ENCODE measurements around the gene CMSS1.
"Not testable (repeated sequence)": the region's sequence is repeated elsewhere in the genome, so short reads cannot be mapped to it uniquely, and the experiment has no call there.

Gene CMSS1

DNA sequence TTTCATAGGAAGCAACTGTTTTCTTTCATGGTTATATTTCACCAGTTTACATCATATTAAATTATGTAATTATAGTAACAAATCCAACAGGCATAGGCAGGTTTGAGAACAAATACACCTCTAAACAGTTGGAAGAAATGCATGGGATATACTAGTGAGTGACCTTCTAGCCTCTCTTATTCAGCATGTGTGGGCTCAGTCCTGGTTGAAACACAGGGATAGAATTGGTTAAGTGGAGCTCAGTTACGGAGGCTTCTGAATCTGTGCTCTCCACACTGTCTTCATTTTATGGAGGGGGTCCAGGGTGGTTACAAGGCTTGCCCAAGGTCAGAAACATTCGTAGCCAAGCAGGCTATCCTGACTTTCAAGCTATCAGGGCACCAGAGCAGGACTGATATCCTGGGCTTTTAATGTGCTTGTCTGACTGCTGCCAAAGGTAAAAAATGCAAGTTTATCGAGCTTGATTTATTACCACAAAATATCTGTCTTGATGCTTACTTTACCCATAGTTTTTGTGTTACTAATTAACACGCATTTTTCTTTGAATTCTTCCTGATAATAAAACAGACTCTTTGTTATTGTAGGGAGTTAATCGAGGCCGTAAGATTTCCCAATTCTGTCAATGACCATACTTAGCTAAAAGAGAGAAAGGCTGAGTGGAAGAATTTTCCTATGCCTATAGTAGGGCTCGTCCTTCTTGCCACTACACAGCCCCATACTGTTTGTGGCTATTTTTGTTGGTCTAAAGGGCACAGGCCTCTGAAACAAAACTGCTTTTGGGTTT is 207.1 kb downstream of the CMSS1 start:
- no peak for DNase-seq (ENCODE audit: low spot score)

DNA sequence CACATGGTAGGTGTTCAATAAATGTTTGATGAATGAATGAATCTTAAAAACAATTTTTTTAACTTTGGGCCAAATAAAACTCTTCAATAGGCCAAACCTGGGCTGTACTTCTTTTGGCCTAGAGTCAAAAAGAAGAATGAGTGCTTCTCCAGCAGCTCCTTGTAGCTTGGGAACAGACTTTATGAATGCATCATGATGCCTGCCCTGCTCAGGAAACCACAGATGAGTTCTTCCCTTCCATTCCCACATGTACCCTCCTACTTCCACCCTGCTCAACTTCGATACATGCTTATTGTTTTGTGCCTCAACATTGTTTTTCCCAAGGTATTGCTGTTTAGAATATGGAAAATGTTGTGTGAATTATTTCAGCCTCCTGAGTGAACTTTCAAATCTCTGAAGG is 209.7 kb downstream of the CMSS1 start:
- DNase-seq (ENCODE audit: low spot score), result no peak

DNA sequence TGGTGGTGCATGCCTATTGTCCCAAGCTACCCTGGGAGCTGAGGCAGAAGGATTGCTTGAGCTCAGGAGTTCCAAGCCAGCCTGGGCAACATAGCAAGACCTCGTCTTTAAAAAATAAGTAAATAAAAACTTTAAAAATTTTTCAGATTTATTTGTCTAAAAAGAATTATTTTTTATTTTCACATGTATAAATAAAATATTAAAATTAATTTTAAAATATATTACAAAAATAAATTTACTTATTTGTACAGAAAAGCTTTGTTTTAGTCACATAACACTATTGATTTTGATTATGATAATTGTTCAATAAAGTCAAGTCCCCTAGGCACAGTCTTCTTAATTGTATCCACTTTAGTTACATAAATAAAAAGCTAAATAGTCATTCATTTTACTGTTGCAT is 211.4 kb downstream of the CMSS1 start:
- DNase-seq (ENCODE audit: low spot score), result no peak

DNA sequence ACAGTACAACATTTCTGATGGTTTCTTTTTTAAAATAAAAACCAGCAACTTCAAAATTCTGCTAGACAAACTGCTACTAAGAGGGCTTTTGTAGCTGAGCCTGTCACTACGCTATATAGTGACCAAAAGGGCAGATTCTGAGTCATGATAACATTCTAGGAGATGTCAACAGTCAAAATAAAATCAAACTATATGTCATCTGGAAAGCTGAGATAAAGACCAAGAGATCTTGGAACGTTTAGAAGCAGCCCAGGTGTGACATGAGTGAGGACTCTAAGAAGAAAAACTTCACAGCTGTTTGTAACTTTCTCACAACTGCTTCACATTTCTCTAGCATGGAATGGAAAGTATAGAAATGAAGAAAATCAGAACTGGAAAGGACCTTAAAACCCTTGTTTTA is 212.0 kb downstream of the CMSS1 start:
- no peak for DNase-seq (ENCODE audit: low spot score)

DNA sequence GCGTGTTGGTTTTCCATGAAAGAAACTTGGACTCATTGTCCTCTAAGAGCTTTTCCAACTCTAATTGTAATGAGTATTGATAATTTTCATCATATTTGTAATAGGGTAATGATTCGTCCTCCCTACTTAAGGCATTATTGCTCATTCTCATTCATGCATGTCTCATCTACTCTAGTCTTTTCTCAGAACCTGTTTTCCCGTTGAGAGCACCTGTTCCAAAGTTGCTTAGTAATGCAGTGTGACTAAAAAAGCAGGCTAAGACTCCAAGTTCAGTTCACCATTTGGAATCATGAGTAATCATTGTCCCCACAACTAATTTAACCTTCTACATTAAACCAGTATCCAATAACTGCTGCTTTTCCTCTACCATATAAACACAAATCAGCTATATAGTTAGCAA is 212.7 kb downstream of the CMSS1 start:
- no peak for DNase-seq (ENCODE audit: low spot score)

DNA sequence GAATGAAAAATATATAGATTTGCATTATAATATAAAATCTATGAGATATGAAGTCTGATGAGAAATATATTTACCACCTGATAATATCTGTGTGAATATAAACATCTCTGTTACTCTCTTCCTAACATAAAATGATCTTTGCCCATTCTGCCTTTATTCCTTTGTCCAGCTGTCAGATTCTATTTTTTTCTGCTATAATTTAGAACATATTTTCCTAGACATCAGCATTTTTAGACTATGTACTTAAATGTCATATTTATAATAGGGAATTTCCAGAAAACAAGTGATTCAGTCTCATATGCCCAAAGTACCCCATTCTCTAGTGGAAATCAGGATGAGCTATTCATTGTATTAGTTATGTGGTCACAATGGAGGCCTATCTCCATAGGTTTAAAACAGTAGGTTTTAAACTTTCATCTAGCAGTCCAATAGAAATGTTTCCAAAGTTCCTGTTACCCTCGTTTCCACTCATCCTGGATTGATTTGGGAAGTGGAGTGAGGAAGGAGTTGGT is 213.3 kb downstream of the CMSS1 start:
- DNase-seq (ENCODE audit: low spot score), result no peak

DNA sequence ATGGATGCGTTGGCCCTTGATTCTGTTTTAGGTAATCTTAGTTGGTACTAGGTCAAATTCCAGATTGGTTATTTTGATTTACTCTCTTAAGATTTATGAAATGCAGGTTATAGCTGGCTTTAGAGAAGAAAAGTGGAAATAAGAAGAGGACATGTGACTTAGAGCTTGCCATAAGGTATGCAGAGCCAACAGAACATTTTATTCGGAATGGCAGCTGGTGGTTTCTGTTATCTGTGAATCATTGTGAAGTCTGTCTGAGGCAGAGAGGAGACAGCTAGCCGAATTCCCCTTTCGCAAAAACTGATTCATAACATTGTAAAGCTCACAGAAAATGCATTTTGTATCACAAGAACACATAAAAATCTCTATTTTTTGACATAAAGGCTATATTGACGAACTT is 214.6 kb downstream of the CMSS1 start:
- no peak for DNase-seq (ENCODE audit: low spot score)

DNA sequence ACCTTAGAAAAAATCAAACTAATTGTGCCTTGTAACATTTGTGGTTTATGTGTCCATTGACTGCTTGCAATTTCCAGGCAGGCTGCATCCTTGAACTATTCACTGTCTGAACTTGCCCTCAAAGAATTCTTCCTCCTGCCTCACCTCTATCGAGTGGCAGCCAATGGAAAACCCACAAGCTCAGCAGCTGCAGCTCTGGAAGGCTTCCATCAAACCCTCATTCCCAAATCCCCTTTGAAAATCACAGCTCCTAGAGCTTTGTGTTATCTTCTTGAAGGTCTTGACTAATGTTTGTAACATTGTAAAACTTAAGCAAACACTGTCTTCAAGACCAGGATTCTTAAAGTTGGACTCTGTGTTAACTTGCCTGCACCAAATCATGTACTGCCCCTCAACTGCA is 215.5 kb downstream of the CMSS1 start:
- DNase-seq (ENCODE audit: low spot score), result no peak

DNA sequence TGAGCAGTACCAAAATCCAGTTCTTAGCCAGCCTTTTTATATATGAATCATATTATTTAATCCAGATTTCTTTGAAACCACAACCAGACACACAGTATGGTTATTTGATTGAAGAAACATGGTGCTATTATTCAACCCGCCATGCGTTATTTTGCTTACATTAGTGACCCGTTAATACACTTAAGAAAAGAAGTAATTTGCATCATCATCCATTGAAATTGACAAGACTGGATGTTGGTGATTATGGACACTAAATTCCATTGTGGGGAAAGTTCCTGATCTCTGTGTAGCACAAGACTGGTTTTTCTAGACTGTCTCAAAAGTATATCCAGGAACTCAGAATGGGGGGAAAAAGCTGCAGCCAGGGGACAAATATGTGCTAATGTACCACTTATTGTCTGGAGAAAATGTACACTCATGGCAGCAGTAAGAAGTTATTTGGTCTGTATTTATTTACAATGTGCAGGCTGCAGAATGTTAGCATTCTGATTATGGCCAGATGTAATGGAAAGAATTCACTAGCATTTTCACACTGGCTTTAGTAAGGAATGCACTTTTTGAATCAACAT is 216.3 kb downstream of the CMSS1 start:
- DNase-seq (ENCODE audit: low spot score), result no peak

DNA sequence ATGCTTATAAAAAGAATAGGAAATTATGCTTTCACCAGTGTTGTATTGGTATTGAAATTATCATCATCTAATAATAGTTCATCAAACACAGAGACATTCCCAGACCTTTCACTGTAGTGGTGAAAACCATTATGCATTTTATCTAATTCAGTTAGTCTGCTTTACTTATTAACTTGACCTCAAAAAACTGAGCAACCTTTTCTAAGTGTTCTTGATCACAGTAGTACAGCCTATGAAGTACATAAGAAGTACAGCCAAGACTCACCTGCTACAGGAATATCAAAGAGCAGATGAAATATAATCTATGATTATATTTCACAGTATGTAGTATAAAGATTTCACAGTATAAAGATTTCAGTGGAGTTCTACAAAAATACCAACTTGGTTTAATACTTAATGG is 221.4 kb downstream of the CMSS1 start:
- DNase-seq (ENCODE audit: low spot score), result no peak

DNA sequence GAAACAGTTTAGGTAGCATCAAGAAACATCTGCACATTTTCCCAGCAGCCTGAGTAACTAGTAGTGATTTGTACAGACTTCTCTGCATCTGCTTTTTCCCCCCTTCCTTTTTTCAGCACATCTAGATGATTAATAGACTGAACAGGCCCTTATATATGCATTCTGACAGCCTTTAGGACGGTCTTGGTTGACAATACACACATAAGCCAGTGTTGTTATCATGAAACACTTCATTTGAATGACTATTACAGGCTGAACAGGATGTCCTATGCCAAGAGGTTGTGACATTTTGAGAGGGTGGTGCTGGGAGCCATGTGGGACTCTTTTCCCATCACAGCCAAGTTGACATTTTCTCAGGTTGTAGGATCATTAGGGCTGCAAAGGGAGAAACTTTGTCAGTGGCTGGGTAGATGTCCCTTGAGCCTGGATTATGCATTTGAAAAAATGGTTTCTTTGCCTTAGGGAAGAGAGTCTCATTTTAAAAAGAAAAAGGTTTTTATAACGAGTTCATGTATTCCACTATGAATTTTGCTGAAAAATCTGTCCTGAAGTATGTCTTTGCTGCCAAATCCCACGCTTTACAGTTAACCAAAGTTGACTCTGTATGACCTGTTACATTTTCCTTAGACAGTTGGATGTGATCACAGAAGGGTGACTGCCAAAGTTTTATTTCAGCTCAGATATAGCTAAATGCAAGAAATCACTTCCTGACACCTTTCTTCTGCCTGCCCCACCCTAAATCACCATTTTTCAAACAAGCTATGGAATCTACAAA is 223.0 kb downstream of the CMSS1 start:
- DNase-seq (ENCODE audit: low spot score), result no peak

DNA sequence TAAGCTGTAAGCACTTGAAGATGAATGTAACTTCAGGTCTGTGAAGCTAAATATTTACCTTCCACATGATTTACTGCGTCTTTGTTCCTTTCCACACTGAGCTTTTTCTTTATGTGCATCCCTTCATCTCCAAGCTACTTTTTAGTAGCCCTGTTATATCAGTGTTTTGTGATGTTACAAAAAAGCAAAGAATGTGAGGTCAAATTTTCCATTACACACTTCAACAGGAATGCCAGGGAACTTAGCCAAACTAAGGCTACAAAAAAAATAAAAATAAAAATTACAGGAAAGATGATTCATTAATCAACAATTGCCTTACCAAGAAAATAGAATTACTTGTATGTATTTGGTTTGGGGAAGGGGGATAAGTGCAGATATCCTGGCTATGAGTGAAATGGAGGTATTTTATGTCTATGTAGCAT is 223.7 kb downstream of the CMSS1 start:
- DNase-seq (ENCODE audit: low spot score), result no peak

DNA sequence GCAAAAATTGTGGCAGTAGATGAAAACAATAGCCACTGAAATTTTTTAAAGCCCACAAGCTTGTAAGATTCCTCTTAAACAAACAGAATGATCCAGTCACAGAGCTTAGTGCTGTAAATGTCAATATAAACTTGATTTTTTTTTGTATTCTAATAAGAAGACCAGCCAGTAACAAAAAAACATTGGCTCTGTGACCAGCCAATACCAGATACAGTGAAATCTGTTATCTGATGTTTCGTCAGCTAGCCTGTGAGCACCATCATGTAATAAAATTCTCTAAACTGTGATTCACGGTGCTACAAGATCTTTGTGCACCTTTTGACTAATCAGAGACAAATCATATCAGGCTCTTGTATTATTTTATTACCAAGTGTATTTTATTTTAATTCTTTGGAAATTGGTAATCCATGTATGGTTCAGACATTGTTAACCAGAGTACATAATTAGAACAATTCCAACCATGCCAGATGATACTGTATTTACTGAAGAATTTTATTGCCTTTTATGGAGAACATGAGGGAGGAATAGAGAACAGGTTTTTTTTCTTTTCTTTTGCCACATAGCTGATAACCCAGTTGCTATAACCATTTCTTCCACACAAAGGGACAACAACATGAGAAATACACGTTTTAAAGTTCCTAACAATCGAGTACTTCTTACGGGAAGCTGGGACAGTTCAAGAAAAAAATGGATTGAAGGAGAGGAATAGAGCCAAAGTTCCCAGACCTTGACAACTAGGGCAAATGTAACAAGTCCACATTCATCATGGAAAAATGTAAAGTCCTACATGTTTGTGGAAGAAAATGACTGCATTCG is 224.7 kb downstream of the CMSS1 start:
- DNase-seq (ENCODE audit: low spot score), result no peak

DNA sequence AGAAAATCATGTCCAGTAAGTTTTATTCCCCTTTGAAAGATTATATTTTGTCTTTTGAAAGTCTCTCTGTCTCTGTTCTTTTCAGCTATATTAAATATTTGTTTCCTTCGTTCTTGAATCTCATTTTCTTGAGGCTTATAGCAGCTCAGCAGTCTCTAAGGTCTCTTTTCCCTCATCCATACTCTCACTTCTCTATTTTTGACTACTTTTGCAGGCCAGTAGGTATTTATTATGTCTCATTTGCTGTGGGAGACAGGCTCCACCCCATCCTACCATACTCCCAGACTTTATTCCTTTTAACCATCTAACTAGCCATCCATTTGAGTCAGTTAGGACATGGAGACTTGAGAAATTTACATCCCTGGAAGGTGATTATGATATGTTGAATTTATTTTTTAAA is 225.6 kb downstream of the CMSS1 start:
- DNase-seq (ENCODE audit: low spot score), result no peak

DNA sequence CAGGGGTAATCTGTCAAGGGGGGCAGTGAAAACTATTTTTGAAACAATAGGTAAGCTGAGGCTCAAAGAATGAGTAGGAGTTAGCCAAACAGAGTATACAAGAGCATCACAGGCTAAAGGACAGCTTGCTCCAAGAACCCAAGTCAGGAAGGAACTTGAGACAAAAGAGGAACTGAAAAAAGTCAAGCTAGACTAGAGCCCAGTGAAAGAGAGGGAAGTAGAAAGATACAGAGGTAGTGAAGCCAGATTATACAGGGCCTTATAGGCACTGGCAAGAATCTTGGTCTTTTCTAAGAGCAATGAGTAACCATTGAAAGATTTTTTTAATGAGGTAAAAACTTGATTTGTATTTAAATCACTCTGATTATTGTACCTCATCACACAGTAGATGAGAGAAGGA is 226.7 kb downstream of the CMSS1 start:
- no peak for DNase-seq (ENCODE audit: low spot score)

DNA sequence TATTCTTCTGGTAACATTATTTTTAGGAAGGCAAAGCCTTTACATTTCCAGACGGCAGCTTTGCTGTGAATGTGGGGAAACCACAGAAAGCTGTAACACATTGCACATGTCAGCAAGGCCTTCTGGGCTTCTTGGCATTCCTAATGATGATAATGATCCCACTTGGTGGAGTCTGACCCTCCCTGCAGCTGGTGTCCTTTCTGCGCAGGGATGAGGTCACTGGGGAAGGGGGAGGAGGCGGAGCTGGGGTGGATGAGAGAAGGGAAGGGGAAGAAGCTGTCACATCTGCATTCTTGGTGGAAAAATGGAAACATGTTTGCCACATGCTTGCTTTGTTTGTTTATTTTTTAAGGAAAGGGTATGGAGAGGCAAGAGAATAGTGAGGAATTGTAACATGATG is 228.0 kb downstream of the CMSS1 start:
- DNase-seq (ENCODE audit: low spot score), result no peak

DNA sequence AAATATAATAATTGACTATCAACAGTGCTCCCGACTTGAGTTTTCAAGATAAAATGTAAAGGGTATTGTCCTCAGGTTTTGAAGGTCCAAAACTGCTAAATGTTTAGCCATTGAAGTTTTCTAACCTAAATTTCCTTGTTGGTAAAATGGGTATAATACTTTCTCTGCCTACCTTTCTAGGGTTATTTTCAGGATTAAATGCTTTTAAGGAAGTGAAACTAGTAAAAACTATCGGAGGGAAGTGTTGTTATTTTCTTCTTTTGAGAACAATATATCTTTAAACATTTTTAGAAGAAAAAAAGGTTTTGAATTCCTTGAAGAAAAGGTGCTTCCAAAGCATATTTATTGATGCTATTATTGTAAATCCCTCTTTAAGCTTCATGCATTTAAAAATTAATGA is 229.3 kb downstream of the CMSS1 start:
- no peak for DNase-seq (ENCODE audit: low spot score)

DNA sequence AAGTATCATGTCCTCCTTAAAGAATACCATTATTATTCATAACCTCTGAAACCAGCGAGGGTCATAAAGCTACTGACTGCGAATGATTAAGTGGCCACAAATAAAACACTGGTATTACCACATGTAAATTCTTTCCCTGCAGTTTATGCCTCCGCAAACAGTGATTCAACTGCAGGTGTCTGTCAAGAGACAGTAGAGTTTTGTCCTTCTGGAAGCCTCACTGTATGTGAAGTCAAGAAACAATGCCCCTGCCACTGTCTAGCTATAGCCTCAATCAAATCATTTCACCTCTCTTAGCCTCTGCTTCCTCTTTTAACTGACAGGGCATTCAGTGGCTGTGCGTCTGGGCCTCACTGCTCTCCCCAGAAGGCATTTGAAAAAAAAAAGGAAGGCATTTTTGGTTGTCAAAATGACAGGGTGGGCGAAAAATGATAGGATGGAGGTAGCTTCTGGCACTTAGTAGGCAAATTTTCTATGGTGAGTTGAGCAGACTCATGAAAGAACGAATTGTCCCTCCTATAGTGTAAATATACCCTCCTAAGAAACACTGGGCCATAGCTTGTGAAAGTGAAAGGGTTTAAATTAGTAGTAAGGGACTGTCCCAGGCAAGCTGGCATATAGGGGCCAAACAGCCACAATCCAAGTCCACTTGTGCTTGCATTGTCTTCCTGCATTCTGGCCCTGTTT is 229.9 kb downstream of the CMSS1 start:
- DNase-seq (ENCODE audit: low spot score), result no peak

DNA sequence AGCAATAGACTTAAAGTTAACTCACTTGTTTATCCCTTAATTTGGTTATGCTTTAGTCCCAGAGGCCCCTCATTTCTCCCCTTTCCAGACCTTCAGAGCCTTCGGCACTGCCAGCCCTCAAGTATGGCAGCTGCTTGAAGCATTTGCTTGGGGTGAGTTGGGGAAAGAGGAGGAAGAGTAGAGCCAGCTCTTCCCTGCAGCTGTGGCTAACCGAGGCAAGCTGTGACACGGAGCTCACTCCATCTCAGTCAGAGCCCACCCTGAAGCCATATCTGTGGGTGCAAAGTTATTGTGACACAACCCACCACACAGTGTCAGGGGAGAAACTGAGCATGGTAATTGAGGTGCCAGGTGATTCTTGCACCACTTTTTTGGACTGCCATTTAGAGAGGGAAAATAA is 230.6 kb downstream of the CMSS1 start:
- DNase-seq (ENCODE audit: low spot score), result no peak

DNA sequence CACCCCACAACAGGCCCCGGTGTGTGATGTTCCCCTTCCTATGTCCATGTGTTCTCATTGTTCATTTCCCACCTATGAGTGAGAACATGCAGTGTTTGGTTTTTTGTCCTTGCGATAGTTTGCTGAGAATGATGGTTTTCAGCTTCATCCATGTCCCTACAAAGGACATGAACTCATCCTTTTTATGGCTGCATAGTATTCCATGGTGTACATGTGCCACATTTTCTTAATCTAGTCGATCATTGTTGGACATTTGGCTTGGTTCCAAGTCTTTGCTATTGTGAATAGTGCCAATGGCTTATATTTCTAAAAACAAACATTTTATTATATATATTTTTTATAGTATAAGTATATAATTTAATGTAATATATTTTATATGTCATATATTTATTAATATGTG is 233.9 kb downstream of the CMSS1 start:
- DNase-seq (ENCODE audit: low spot score), result not testable (repeated sequence)

DNA sequence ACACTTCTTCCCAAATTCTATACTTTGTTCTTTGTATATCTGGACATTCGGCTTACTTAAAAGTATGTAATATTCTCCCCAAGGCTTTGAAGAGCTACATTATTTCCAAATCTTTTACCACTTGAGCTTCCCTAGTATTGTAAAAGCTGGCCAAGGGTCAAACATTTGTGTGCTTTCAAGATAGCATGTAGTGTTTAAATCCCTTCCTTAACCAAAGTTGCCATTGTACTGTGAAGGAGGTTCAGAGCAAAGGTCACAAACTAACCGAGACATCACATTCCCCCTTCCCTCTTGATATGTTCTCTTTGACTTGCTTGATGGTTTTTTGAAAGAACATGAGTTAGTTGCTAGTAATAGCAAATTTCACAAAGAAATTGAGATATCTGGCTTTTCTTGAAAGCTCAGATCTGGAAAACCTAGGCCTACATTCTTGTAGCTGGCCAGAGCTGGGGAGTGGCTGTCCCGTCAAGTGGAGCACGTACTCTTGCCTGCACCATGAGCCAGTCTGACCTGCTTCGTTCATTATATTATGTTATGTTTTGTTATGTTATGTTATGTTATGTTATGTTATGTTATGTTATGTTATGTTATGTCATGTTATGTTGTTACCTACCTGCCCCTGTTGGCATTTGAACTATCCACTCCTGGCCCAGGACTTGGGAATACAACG is 236.4 kb downstream of the CMSS1 start:
- DNase-seq (ENCODE audit: low spot score), result no peak

Data from D341Med (cell line).